ENCODE measurements around the gene ZDHHC18. TPM values are rescaled to one million over a fixed set of nuclear protein-coding genes. Genes with fewer than 3 reads are reported as not detected.

The ZDHHC18 gene
- total RNA-seq, 1 experiment from 2014 or later, result 27.9 TPM

DNA sequence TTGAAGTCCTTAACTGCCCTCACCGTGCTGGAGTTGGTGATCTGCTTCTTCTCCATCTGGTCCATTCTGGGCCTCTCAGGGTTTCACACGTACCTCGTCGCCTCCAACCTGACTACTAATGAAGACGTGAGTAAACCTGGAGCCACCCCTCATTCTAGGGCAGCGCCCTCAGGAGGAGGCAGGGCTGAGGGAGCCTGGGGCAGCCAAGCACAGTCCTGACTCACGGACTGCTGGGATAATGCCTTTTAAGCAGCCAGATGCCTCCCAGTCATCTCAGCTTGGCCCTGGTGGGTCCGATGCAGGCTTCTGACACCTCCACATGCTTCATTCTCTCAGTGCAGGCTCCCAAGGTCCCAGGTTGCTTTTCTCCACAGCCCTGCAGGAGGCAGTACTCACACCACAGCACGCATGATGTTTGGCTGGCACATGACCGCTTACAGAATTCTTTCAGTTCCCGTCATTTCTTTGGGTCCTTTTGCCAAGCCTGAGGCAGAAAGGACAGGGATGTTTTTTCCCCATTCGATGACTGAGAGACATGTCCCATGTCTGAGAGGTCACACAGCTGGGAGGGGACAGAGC, 24.7 kb downstream of the ZDHHC18 start:
- DNase-seq (ENCODE audit: low spot score), result no peak
- POLR2A ChIA-PET (ENCODE audit: low non-redundant PET), result no interaction called here
- intact Hi-C loops (cut with micrococcal nuclease; ENCODE audit: unreplicated experiment), result no loop called here
- H3K36me3 ChIP-seq (ENCODE audit: insufficient read depth, low read length, poor library complexity, severe bottlenecking), result peaks cover 60% of the 10 kb centered on the region
- H3K9me3 ChIP-seq (ENCODE audit: low read depth, low read length, poor library complexity, severe bottlenecking), result no peaks in the 10 kb centered on the region
- no peaks in the 10 kb centered on the region for H3K4me1 ChIP-seq (ENCODE audit: insufficient read depth, low read length, poor library complexity, severe bottlenecking)
- no peaks in the 10 kb centered on the region for H3K27me3 ChIP-seq (replicated peaks; ENCODE audit: insufficient read depth, low read depth, low read length, poor library complexity)
- no TSS peak for BruUV-seq (replicated peaks)
- no peak overlapping the region for H3K4me3 ChIP-seq (ENCODE audit: low read depth, low read length, poor library complexity, severe bottlenecking)
- no peak overlapping the region for H3K27ac ChIP-seq (ENCODE audit: low read depth, low read length, poor library complexity, severe bottlenecking)
- CTCF ChIA-PET, result no interaction called here
- no peak for TF ChIP-seq EZH2 (IDR thresholded peaks at IDR 0.05; ENCODE audit: borderline replicate concordance, low read depth, low read length, poor library complexity, severe bottlenecking)
- TF ChIP-seq, protein P1, sequence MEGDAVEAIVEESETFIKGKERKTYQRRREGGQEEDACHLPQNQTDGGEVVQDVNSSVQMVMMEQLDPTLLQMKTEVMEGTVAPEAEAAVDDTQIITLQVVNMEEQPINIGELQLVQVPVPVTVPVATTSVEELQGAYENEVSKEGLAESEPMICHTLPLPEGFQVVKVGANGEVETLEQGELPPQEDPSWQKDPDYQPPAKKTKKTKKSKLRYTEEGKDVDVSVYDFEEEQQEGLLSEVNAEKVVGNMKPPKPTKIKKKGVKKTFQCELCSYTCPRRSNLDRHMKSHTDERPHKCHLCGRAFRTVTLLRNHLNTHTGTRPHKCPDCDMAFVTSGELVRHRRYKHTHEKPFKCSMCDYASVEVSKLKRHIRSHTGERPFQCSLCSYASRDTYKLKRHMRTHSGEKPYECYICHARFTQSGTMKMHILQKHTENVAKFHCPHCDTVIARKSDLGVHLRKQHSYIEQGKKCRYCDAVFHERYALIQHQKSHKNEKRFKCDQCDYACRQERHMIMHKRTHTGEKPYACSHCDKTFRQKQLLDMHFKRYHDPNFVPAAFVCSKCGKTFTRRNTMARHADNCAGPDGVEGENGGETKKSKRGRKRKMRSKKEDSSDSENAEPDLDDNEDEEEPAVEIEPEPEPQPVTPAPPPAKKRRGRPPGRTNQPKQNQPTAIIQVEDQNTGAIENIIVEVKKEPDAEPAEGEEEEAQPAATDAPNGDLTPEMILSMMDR (conservative IDR thresholded peaks at IDR 0.05; ENCODE audit: low read depth, low read length), result no peak

DNA sequence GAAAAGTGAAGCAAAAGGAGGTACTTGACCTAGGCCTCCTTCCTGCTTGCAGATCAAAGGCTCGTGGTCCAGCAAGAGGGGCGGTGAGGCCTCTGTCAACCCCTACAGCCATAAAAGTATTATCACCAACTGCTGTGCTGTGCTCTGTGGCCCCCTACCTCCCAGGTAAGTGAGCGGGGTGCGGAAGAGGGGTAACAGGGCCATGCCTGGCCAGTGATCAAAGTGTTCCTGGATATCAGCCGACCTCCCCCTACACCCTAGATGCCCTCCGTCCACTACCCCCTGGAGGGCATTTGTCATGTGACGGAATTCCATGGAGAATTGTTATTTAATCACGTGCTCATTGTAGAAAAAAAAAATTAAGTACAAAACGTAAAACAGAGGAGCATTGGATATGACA, 26.2 kb downstream of the ZDHHC18 start:
- ChIA-PET POLR2A (ENCODE audit: low non-redundant PET) (no interaction called here), CTCF (no interaction called here)
- TF ChIP-seq, protein P1 (conservative IDR thresholded peaks at IDR 0.05; ENCODE audit: low read depth, low read length), result no peak
- Histone ChIP-seq H3K4me1 (ENCODE audit: insufficient read depth, low read length, poor library complexity, severe bottlenecking) (no peaks in the 10 kb centered on the region), H3K4me3 (ENCODE audit: low read depth, low read length, poor library complexity, severe bottlenecking) (no peak overlapping the region), H3K27ac (ENCODE audit: low read depth, low read length, poor library complexity, severe bottlenecking) (no peak overlapping the region), H3K27me3 (replicated peaks; ENCODE audit: insufficient read depth, low read depth, low read length, poor library complexity) (no peaks in the 10 kb centered on the region), H3K36me3 (ENCODE audit: insufficient read depth, low read length, poor library complexity, severe bottlenecking) (peaks cover 56% of the 10 kb centered on the region), H3K9me3 (ENCODE audit: low read depth, low read length, poor library complexity, severe bottlenecking) (no peaks in the 10 kb centered on the region)
- no peak for DNase-seq (ENCODE audit: low spot score)
- BruUV-seq (replicated peaks), result no TSS peak
- intact Hi-C loops (cut with micrococcal nuclease; ENCODE audit: unreplicated experiment), result no loop called here

DNA sequence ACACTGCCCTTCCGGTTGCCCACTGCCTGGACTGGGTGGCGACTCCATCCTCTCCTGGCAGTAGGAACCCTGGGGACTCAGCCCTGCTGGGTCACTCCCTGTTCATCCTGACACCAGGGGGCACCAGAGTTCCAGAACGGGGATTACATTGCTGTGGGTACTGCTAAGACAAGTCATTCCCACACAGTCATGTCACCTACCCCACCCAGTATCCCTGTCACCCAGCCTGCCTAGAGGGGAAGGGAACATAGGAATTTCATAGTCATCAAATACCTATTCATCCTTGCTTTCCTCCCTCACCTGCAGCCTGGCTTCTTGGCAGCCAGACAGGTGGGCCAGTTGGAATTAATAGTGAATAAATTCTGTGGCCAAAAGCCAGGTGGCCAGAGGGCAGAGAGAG, 26.7 kb downstream of the ZDHHC18 start:
- Histone ChIP-seq H3K9me3 (ENCODE audit: low read depth, low read length, poor library complexity, severe bottlenecking) (no peaks in the 10 kb centered on the region), H3K27ac (ENCODE audit: low read depth, low read length, poor library complexity, severe bottlenecking) (no peak overlapping the region), H3K4me1 (ENCODE audit: insufficient read depth, low read length, poor library complexity, severe bottlenecking) (no peaks in the 10 kb centered on the region), H3K36me3 (ENCODE audit: insufficient read depth, low read length, poor library complexity, severe bottlenecking) (peaks cover 56% of the 10 kb centered on the region), H3K27me3 (replicated peaks; ENCODE audit: insufficient read depth, low read depth, low read length, poor library complexity) (no peaks in the 10 kb centered on the region), H3K4me3 (ENCODE audit: low read depth, low read length, poor library complexity, severe bottlenecking) (no peak overlapping the region)
- ChIA-PET CTCF (no interaction called here), POLR2A (ENCODE audit: low non-redundant PET) (no interaction called here)
- DNase-seq (ENCODE audit: low spot score), result peak; percentile 83
- BruUV-seq (replicated peaks), result no TSS peak
- intact Hi-C loops (cut with micrococcal nuclease; ENCODE audit: unreplicated experiment), result no loop called here
- no peak for TF ChIP-seq EZH2 (IDR thresholded peaks at IDR 0.05; ENCODE audit: borderline replicate concordance, low read depth, low read length, poor library complexity, severe bottlenecking)
- TF ChIP-seq, protein P1 (conservative IDR thresholded peaks at IDR 0.05; ENCODE audit: low read depth, low read length), result peak; percentile 91
